ENCODE data around the gene BRD3OS. TPM values are rescaled to one million over a fixed set of nuclear protein-coding genes. Genes with fewer than 3 reads are reported as not detected.

BRD3OS gene
- total and polyA plus RNA-seq, 2 donors (not counting 1 experiment from before 2014, with no cell fraction given) = 12.0 to 25.3 TPM

DNA sequence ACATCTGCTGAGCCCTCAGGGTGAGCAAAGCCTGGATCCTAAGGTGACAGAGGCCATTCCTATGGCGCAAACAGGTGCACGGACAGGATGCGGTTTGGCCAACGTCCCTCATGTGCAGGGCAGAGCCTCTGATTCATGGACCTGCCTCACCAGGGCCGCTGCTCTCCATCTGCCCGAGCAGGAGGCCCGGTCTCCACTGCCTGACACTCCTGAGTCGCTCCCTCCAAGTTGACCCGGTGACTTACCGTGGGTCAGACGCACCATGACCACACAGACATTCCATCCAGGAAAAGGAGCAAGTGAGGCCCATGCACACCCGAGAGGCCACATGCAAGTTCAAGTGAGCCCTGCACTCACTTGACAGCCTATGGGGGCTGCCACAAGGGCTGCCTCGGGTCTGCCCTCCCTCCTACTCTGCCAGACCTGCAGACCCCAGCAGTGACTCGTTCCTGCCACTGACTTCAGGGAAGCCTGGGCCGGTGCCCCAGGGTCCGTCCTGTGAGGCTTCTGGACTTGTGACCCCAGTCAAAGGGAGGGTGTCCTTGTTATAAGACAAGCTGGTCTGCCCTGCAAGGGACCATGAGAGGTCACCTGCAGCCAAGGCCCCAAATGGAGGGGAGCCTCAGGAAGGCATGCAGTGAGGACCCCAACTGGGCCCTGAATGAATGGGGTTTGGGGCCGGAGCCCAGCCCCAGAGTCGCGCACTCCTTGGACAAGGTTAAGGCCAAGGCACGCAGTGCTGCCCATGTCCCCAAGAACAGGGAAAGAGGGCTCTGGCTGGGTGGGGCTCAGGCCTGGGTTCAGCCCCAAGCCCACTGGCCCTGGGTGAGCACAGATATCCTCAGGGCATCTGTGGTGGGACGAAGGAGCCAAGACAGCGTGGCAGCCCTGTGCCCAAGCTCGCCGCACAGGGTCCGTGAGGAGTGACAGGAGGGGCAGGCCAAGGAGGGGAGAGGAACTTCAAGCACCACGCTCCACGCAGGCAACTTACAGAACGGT is 10.1 kb downstream of the BRD3OS start:
- H3K4me1 Mint-ChIP-seq = no peaks in the 10 kb centered on the region
- Histone ChIP-seq H3K4me3 (ENCODE audit: control extremely low read depth in 1 of 5, extremely low read depth in 1 of 5, insufficient read depth in 1 of 5, low read depth in 2 of 5, low read length in 4 of 5) (no peak overlapping the region), H2AFZ (ENCODE audit: insufficient read depth, low read depth, low read length, poor library complexity, severe bottlenecking) (no peak overlapping the region), H3K9me3 (ENCODE audit: control extremely low read depth in 1 of 3, control insufficient read depth in 2 of 3, insufficient read depth in 1 of 3, low read length in 2 of 3) (peaks cover 1 to 27% (median 10%) of the 10 kb centered on the region in 3 donors), H3K36me3 (replicated peaks in 1 of 2; ENCODE audit: control extremely low read depth in 1 of 2, control insufficient read depth in 1 of 2, extremely low read depth in 1 of 2, insufficient read depth in 2 of 2, low read length in 1 of 2) (peaks cover 0 to 76% of the 10 kb centered on the region in 2 experiments), H3K27me3 (replicated peaks in 1 of 4; ENCODE audit: control extremely low read depth in 1 of 4, control insufficient read depth in 3 of 4, insufficient read depth in 4 of 4, low read length in 3 of 4) (no peaks in the 10 kb centered on the region), H4K20me1 (ENCODE audit: control insufficient read depth, insufficient read depth, low read length, poor library complexity, severe bottlenecking) (no peaks in the 10 kb centered on the region), H3K79me2 (ENCODE audit: control insufficient read depth, insufficient read depth, low read length) (no peaks in the 10 kb centered on the region), H3K27ac (ENCODE audit: low read length in 2 of 2) (no peak overlapping the region), H3K4me2 (replicated peaks; ENCODE audit: low read depth, low read length, poor library complexity, severe bottlenecking) (no peak overlapping the region), H3K4me1 (ENCODE audit: control insufficient read depth in 2 of 2, insufficient read depth in 2 of 2, low read length in 2 of 2) (no peaks in the 10 kb centered on the region), H3K9ac (ENCODE audit: low read length) (no peak overlapping the region)
- intact Hi-C loops (cut with micrococcal nuclease) = no loop called here
- no peak overlapping the region for H3K27ac Mint-ChIP-seq
- ChIA-PET CTCF (interaction anchor here (0.6 kb wide), 1 partner anchor 638 kb away, joined by 3 read pairs; no protein-coding TSS in a partner anchor), POLR2A (no interaction called here)
- H3K9me3 Mint-ChIP-seq (ENCODE audit: insufficient read depth) = no peaks in the 10 kb centered on the region
- no peak overlapping the region for H3K4me3 Mint-ChIP-seq
- DNase-seq = no peak
- TF ChIP-seq EZH2 (IDR thresholded peaks at IDR 0.05; ENCODE audit: borderline replicate concordance, insufficient read depth, low read depth, low read length, poor library complexity, severe bottlenecking) = no peak
- TF ChIP-seq, protein P1, sequence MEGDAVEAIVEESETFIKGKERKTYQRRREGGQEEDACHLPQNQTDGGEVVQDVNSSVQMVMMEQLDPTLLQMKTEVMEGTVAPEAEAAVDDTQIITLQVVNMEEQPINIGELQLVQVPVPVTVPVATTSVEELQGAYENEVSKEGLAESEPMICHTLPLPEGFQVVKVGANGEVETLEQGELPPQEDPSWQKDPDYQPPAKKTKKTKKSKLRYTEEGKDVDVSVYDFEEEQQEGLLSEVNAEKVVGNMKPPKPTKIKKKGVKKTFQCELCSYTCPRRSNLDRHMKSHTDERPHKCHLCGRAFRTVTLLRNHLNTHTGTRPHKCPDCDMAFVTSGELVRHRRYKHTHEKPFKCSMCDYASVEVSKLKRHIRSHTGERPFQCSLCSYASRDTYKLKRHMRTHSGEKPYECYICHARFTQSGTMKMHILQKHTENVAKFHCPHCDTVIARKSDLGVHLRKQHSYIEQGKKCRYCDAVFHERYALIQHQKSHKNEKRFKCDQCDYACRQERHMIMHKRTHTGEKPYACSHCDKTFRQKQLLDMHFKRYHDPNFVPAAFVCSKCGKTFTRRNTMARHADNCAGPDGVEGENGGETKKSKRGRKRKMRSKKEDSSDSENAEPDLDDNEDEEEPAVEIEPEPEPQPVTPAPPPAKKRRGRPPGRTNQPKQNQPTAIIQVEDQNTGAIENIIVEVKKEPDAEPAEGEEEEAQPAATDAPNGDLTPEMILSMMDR (IDR thresholded peaks at IDR 0.05) = no peak
- no peaks in the 10 kb centered on the region for H3K27me3 Mint-ChIP-seq
- ATAC-seq (ENCODE audit: low read depth) = no peak
- WGBS (ENCODE audit: insufficient coverage) = 99% methylated on average over 27 of the region's 28 CpGs

DNA sequence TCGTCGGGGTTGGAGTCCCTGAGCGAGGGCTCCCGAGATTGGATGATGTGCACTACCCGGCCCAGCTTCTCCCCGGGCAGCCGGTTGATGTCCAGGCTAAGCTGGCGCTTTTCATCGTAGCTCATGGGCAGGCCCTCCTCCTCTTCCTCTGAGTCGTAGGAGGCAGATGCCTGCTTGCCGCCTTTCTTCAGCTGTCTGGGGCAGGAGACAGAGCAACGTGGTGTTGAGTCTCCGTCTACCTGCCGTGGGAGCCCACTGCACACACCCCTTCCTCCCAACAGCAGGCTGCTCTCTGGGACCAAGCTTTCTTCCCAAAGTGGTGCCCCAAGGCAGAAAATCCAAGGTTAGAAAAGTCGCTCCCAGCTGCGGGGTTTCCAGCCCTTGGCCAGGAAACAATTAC is 10.8 kb downstream of the BRD3OS start:
- no peak overlapping the region for H3K27ac Mint-ChIP-seq
- POLR2A ChIA-PET = no interaction called here
- TF ChIP-seq, protein P1 (IDR thresholded peaks at IDR 0.05) = no peak
- TF ChIP-seq EZH2 (IDR thresholded peaks at IDR 0.05; ENCODE audit: borderline replicate concordance, insufficient read depth, low read depth, low read length, poor library complexity, severe bottlenecking) = no peak
- CTCF ChIA-PET = interaction anchor here (0.6 kb wide), 1 partner anchor 639 kb away, joined by 3 read pairs; no protein-coding TSS in a partner anchor
- no peak overlapping the region for H3K4me3 Mint-ChIP-seq
- Histone ChIP-seq H3K9ac (ENCODE audit: low read length) (no peak overlapping the region), H3K27ac (ENCODE audit: low read length in 2 of 2) (no peak overlapping the region), H3K4me3 (ENCODE audit: control extremely low read depth in 1 of 5, extremely low read depth in 1 of 5, insufficient read depth in 1 of 5, low read depth in 2 of 5, low read length in 4 of 5) (no peak overlapping the region), H3K4me2 (replicated peaks; ENCODE audit: low read depth, low read length, poor library complexity, severe bottlenecking) (no peak overlapping the region), H3K79me2 (ENCODE audit: control insufficient read depth, insufficient read depth, low read length) (no peaks in the 10 kb centered on the region), H4K20me1 (ENCODE audit: control insufficient read depth, insufficient read depth, low read length, poor library complexity, severe bottlenecking) (no peaks in the 10 kb centered on the region), H2AFZ (ENCODE audit: insufficient read depth, low read depth, low read length, poor library complexity, severe bottlenecking) (no peak overlapping the region), H3K36me3 (replicated peaks in 1 of 2; ENCODE audit: control extremely low read depth in 1 of 2, control insufficient read depth in 1 of 2, extremely low read depth in 1 of 2, insufficient read depth in 2 of 2, low read length in 1 of 2) (peaks cover 0 to 70% of the 10 kb centered on the region in 2 experiments), H3K27me3 (replicated peaks in 1 of 4; ENCODE audit: control extremely low read depth in 1 of 4, control insufficient read depth in 3 of 4, insufficient read depth in 4 of 4, low read length in 3 of 4) (no peaks in the 10 kb centered on the region), H3K9me3 (ENCODE audit: control extremely low read depth in 1 of 3, control insufficient read depth in 2 of 3, insufficient read depth in 1 of 3, low read length in 2 of 3) (peaks cover 1 to 27% (median 10%) of the 10 kb centered on the region in 3 donors), H3K4me1 (ENCODE audit: control insufficient read depth in 2 of 2, insufficient read depth in 2 of 2, low read length in 2 of 2) (no peaks in the 10 kb centered on the region)
- H3K27me3 Mint-ChIP-seq = no peaks in the 10 kb centered on the region
- intact Hi-C loops (cut with micrococcal nuclease) = no loop called here
- H3K9me3 Mint-ChIP-seq (ENCODE audit: insufficient read depth) = no peaks in the 10 kb centered on the region
- WGBS (ENCODE audit: insufficient coverage) = 98% methylated on average over 16 of the region's 16 CpGs
- ATAC-seq (ENCODE audit: low read depth) = no peak
- no peak for DNase-seq
- no peaks in the 10 kb centered on the region for H3K4me1 Mint-ChIP-seq
